GM12801 (cell line): Measurements from ENCODE around the gene IFT52.

Source experiments
- CTCF ChIP-seq: IDR thresholded peaks from one replicate; pipeline ENCODE4 v1.5.1; 2011; ENCODE audit warnings: control low read depth; ENCODE audit not compliant: insufficient read length; ENCODE audit errors: extremely low read depth

The IFT52 gene

GRCh38 chr20:43658069-43658722, 67.5 kb downstream of the IFT52 start:
- TF ChIP-seq CTCF: no peak

- TF ChIP-seq CTCF: no peak
These were observed 68.1 kb downstream of the IFT52 start for GRCh38 chr20:43658723-43659419.

GRCh38 chr20:43662943-43663655, 72.4 kb downstream of the IFT52 start:
- no peak for TF ChIP-seq CTCF

GRCh38 chr20:43665466-43666176, 74.9 kb downstream of the IFT52 start:
- no peak for TF ChIP-seq CTCF

- no peak for TF ChIP-seq CTCF
These were observed 75.9 kb downstream of the IFT52 start, which contains the start of gene MYBL2 for GRCh38 chr20:43666376-43667328. Gene MYBL2 (plus strand): TSS chr20:43667114. CDS start chr20:43667284, 170 bp downstream.

GRCh38 chr20:43667341-43668132, 76.8 kb downstream of the IFT52 start:
- no peak for TF ChIP-seq CTCF
